ENCODE measurements around the gene L1CAM.
A peak's percentile ranks its signal among the peaks of the same experiment; 100 is the strongest.

Gene L1CAM

GRCh38 chrX:153900831-153901752, 15.1 kb upstream of the L1CAM start:
- TF ChIP-seq SUZ12 (IDR thresholded peaks at IDR 0.05; ENCODE audit: extremely low read depth, insufficient read depth, insufficient read length) (no peak), YY1 (IDR thresholded peaks at IDR 0.05; ENCODE audit: insufficient read depth, insufficient read length) (no peak), ZNF274 (IDR thresholded peaks at IDR 0.05; ENCODE audit: low read depth, low read length) (no peak)
- peak overlapping the region; percentile 4 for H3K9ac ChIP-seq (ENCODE audit: insufficient read length, low read depth)
- H3K9me3 ChIP-seq (ENCODE audit: insufficient read depth, low read length): no peaks in the 10 kb centered on the region
- peaks cover 5% of the 10 kb centered on the region for H3K4me1 ChIP-seq (ENCODE audit: insufficient read depth, insufficient read length)
- no peaks in the 10 kb centered on the region for H3K27me3 ChIP-seq (ENCODE audit: insufficient read depth, insufficient read length)
- H3K4me3 ChIP-seq (ENCODE audit: insufficient read length, low read depth): no peak overlapping the region
- DNase-seq (ENCODE audit: low read depth, low spot score): no peak
- no peaks in the 10 kb centered on the region for H3K36me3 ChIP-seq (ENCODE audit: insufficient read depth, insufficient read length, low read length)

GRCh38 chrX:153897899-153898298, 11.9 kb upstream of the L1CAM start:
- Histone ChIP-seq H3K4me1 (ENCODE audit: insufficient read depth, insufficient read length) (peaks cover 2% of the 10 kb centered on the region), H3K27me3 (ENCODE audit: insufficient read depth, insufficient read length) (no peaks in the 10 kb centered on the region)

DNA sequence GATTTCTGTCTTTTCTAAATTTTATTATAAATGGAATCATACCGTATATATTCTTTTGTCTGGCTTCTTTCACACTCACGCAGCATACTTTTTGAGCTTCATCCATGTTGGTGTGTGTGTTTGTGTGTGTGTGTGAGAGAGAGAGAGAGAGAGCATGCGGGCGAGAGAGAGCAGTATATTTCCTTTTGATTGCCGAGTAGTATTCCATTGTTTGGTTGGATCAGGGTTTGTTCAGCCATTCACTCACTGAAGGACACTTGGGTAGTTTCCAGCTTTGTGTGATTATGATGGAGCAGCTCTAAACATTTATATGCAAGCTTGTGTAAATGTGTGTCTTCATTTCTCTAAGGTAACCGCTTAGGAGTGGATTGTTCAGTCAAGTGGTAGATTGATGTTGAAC, 3.1 kb upstream of the L1CAM start:
- H3K36me3 ChIP-seq (ENCODE audit: insufficient read depth, insufficient read length, low read length): peaks cover 1% of the 10 kb centered on the region
- TF ChIP-seq YY1 (IDR thresholded peaks at IDR 0.05; ENCODE audit: insufficient read depth, insufficient read length) (no peak), ZNF274 (IDR thresholded peaks at IDR 0.05; ENCODE audit: low read depth, low read length) (no peak), SUZ12 (IDR thresholded peaks at IDR 0.05; ENCODE audit: extremely low read depth, insufficient read depth, insufficient read length) (no peak)
- H3K4me3 ChIP-seq (ENCODE audit: insufficient read length, low read depth): no peak overlapping the region
- H3K4me1 ChIP-seq (ENCODE audit: insufficient read depth, insufficient read length): no peaks in the 10 kb centered on the region
- H3K9me3 ChIP-seq (ENCODE audit: insufficient read depth, low read length): no peaks in the 10 kb centered on the region
- DNase-seq (ENCODE audit: low read depth, low spot score): no peak
- no peaks in the 10 kb centered on the region for H3K27me3 ChIP-seq (ENCODE audit: insufficient read depth, insufficient read length)
- no peak overlapping the region for H3K9ac ChIP-seq (ENCODE audit: insufficient read length, low read depth)

More at GRCh38 chrX:153897899-153898298, 11.9 kb upstream of the L1CAM start:
- TF ChIP-seq YY1 (IDR thresholded peaks at IDR 0.05; ENCODE audit: insufficient read depth, insufficient read length) (no peak), ZNF274 (IDR thresholded peaks at IDR 0.05; ENCODE audit: low read depth, low read length) (no peak), SUZ12 (IDR thresholded peaks at IDR 0.05; ENCODE audit: extremely low read depth, insufficient read depth, insufficient read length) (no peak)
- Histone ChIP-seq H3K9ac (ENCODE audit: insufficient read length, low read depth) (no peak overlapping the region), H3K36me3 (ENCODE audit: insufficient read depth, insufficient read length, low read length) (no peaks in the 10 kb centered on the region), H3K4me3 (ENCODE audit: insufficient read length, low read depth) (no peak overlapping the region), H3K9me3 (ENCODE audit: insufficient read depth, low read length) (no peaks in the 10 kb centered on the region)
- no peak for DNase-seq (ENCODE audit: low read depth, low spot score)

DNA sequence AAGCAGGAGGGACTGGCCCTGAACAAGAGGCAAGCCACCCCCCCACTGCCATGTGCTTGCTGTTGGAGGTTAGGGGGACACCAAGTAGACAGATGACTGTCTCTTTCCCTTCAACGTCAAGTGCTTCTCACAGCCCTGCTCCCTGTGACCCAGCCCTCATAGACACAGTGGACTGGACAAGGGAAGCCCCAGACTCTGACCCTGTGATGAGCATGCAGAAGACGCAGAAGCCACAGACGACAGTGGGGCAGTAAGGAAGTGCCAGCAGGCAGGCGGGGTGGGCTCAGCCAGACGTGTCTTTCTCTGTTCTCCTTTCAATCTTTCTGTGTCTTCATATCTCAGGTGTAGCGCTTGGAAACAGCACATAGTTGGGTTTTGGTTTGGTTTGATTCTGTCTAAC, 2.4 kb upstream of the L1CAM start:
- Histone ChIP-seq H3K27me3 (ENCODE audit: insufficient read depth, insufficient read length) (no peaks in the 10 kb centered on the region), H3K9ac (ENCODE audit: insufficient read length, low read depth) (no peak overlapping the region), H3K36me3 (ENCODE audit: insufficient read depth, insufficient read length, low read length) (peaks cover 7% of the 10 kb centered on the region), H3K4me3 (ENCODE audit: insufficient read length, low read depth) (no peak overlapping the region), H3K4me1 (ENCODE audit: insufficient read depth, insufficient read length) (no peaks in the 10 kb centered on the region), H3K9me3 (ENCODE audit: insufficient read depth, low read length) (no peaks in the 10 kb centered on the region)
- DNase-seq (ENCODE audit: low read depth, low spot score): no peak
- TF ChIP-seq ZNF274 (IDR thresholded peaks at IDR 0.05; ENCODE audit: low read depth, low read length): no peak
- TF ChIP-seq SUZ12 (IDR thresholded peaks at IDR 0.05; ENCODE audit: extremely low read depth, insufficient read depth, insufficient read length): no peak
- TF ChIP-seq YY1 (IDR thresholded peaks at IDR 0.05; ENCODE audit: insufficient read depth, insufficient read length): no peak

- peaks cover 7% of the 10 kb centered on the region for H3K36me3 ChIP-seq (ENCODE audit: insufficient read depth, insufficient read length, low read length)
- H3K9me3 ChIP-seq (ENCODE audit: insufficient read depth, low read length): no peaks in the 10 kb centered on the region
- no peaks in the 10 kb centered on the region for H3K27me3 ChIP-seq (ENCODE audit: insufficient read depth, insufficient read length)
- no peak overlapping the region for H3K4me3 ChIP-seq (ENCODE audit: insufficient read length, low read depth)
- peaks cover 3% of the 10 kb centered on the region for H3K4me1 ChIP-seq (ENCODE audit: insufficient read depth, insufficient read length)
- no peak for DNase-seq (ENCODE audit: low read depth, low spot score)
- TF ChIP-seq SUZ12 (IDR thresholded peaks at IDR 0.05; ENCODE audit: extremely low read depth, insufficient read depth, insufficient read length) (no peak), ZNF274 (IDR thresholded peaks at IDR 0.05; ENCODE audit: low read depth, low read length) (no peak)
- no peak overlapping the region for H3K9ac ChIP-seq (ENCODE audit: insufficient read length, low read depth)
Measured at GRCh38 chrX:153887385-153887784, 1.4 kb upstream of the L1CAM start.

- TF ChIP-seq ZNF274 (IDR thresholded peaks at IDR 0.05; ENCODE audit: low read depth, low read length) (no peak), SUZ12 (IDR thresholded peaks at IDR 0.05; ENCODE audit: extremely low read depth, insufficient read depth, insufficient read length) (no peak), YY1 (IDR thresholded peaks at IDR 0.05; ENCODE audit: insufficient read depth, insufficient read length) (no peak)
- DNase-seq (ENCODE audit: low read depth, low spot score): no peak
- H3K4me1 ChIP-seq (ENCODE audit: insufficient read depth, insufficient read length): peaks cover 5% of the 10 kb centered on the region
- H3K4me3 ChIP-seq (ENCODE audit: insufficient read length, low read depth): peak overlapping the region; percentile 28
- peak overlapping the region; percentile 42 for H3K9ac ChIP-seq (ENCODE audit: insufficient read length, low read depth)
- peaks cover 7% of the 10 kb centered on the region for H3K36me3 ChIP-seq (ENCODE audit: insufficient read depth, insufficient read length, low read length)
- H3K27me3 ChIP-seq (ENCODE audit: insufficient read depth, insufficient read length): no peaks in the 10 kb centered on the region
- H3K9me3 ChIP-seq (ENCODE audit: insufficient read depth, low read length): no peaks in the 10 kb centered on the region
Measured at GRCh38 chrX:153886915-153887314, 942 bp upstream of the L1CAM start.

DNA sequence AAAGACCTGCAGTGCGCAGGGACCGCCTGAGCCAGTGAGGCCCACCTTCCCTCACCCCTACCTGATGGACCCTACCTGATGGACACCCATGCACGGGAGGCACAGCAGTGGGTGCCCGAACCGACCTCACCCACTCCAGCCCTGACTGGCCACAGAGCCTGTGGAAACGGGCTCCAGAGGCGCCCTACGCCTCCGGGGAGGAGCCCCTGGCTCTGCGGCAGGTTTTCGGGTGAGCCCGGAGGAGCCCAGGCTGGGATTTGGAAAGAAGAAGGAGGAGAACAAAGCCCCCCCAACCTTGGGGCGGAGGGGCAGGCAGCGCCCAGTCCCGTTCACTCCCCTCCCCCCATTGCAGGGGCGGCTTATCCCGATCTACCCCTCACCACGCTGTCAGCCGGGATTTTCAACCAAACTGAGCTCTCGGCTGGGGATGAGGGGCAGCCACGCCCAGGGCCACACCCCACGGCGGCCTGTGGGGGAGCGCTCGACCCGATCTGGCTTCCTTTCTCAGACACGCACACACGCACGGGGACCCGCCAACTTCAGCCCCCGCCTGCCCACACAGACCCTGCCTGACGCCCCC, 675 bp downstream of the L1CAM start:
- Histone ChIP-seq H3K36me3 (ENCODE audit: insufficient read depth, insufficient read length, low read length) (peaks cover 13% of the 10 kb centered on the region), H3K4me1 (ENCODE audit: insufficient read depth, insufficient read length) (peaks cover 5% of the 10 kb centered on the region), H3K4me3 (ENCODE audit: insufficient read length, low read depth) (peak overlapping the region; percentile 40), H3K9ac (ENCODE audit: insufficient read length, low read depth) (peak overlapping the region; percentile 77), H3K27me3 (ENCODE audit: insufficient read depth, insufficient read length) (no peaks in the 10 kb centered on the region), H3K9me3 (ENCODE audit: insufficient read depth, low read length) (no peaks in the 10 kb centered on the region)
- TF ChIP-seq SUZ12 (IDR thresholded peaks at IDR 0.05; ENCODE audit: extremely low read depth, insufficient read depth, insufficient read length) (no peak), YY1 (IDR thresholded peaks at IDR 0.05; ENCODE audit: insufficient read depth, insufficient read length) (no peak), ZNF274 (IDR thresholded peaks at IDR 0.05; ENCODE audit: low read depth, low read length) (no peak)
- DNase-seq (ENCODE audit: low read depth, low spot score): no peak
